ENCODE results near the gene UXS1.

UXS1 gene

GRCh38 chr2:106070181-106070580 lies 123.9 kb downstream of the UXS1 start:
- no peak for DNase-seq

DNA sequence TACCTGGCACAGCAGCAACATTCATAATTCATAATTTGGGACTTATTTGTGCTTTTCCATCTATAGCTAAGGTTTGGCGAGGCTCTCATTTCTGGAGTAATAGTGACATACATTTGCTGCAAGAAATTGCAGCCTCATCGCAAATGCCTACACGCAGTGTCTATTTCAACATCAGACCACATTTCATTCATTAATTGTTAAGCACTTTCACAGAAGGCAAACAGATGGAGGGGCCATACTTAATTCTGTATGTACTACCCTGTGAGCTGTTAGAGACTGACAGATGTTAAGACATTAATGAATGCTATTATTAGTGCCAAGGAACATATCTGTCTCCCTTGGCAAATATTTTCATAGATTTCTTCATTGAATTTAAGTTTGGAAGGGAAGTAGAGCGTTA lies 125.7 kb downstream of the UXS1 start:
- no peak for DNase-seq

GRCh38 chr2:106065983-106066820 lies 127.9 kb downstream of the UXS1 start:
- no peak for DNase-seq

- no peak for DNase-seq
Measured at GRCh38 chr2:106065268-106065982, 128.7 kb downstream of the UXS1 start.

- DNase-seq: no peak
Measured at GRCh38 chr2:106063181-106063580, 130.9 kb downstream of the UXS1 start.

DNA sequence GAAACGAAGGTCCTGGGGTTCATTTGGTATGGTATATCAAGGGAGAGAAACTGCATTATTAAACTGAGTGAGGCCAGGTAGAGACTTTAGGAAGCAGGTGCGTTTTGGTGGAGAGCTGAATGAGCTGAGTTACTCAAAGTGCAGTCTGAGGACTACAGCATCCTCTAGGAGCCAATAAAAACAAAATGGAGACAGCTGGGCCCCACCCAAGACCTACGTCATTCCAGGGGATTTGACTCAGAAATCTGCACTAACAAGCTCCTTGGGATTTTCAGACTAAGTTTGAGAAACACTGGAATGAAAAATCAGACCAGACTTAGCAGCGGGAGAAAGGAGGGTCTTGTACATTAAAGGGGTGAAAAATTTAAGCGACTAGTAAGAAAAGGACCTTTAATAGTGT lies 131.5 kb downstream of the UXS1 start:
- no peak for DNase-seq

- no peak for DNase-seq
Measured at GRCh38 chr2:106061611-106062349, 132.3 kb downstream of the UXS1 start.

DNA sequence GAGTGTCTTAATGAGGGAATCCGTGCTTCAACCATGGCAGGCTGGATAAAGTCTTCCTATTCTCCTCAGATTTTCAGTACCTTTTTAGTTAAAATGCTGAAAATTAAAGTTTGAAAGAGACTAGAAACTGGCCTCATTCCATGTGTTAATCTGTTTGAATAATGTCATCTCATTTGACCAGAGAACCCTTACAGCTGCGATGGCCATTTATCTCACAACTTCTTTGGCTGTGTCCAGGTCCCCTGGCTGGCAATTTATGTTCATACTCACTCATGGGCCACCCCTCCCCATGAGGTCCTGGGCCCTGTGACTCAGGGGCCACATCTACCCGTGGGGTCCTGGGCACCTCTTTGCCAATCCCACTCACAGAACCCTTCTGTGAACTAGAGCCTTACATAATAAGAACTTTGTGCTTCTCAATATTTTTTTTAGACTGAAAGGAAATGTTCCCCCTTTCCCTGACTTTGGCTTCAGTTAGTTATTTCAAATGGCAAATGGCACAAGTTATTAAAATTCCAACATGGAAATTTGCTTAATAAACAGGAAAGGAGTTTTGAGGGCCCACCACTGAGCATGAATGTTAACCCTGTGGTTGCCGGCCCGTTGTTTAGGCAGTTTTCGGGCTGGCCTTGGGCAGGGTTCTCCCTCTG lies 134.6 kb downstream of the UXS1 start:
- no peak for DNase-seq

DNA sequence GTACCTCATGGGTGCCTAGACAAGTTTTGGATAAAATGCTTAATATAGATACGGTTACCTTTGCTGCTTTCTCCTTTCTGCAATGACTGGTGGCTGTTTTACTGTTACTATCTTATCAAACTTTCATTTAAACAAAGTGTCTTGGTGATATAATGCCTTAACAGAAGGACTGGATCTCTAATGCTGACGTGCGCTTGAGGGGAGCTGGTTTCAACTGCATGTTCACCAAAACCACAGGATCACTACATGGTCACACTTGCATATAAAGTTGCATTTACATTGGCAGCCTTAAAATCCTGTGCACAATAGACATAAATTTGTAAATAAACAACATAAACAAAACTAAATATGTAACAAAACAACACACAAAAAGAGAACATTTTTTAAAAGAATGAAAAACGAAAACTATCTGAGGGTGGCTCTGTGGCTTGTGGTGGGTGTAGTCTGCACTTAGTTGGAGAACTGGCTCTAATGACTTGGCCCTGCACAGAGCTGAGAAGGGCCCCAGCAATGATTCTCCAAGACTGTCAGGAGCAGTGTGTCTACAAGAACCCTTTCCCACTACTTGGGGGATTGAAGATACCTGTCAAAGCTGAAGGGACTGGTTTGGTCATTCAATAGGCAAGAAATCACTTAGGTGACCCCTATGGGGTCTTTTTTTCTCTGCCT lies 135.5 kb downstream of the UXS1 start:
- no peak for DNase-seq

DNA sequence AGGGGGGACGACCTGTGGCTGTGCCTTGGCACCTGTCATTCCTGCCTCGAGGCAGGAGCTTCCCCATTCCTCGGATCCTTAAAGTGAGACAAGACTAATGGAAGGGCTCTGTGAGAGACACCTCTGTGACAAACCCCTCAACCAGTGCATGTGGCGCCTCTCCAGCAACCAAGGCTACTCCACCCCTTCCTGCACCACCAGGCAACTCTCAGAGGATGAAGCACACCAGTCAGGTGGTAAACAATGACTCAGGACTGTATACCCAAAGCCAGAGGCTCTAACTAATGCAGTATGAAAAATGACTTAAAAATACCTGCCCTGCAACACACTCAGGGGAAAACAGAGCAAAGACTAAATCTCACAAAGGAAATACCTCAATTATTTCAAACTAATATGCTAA lies 136.9 kb downstream of the UXS1 start:
- no peak for DNase-seq

- no peak for DNase-seq
Measured at GRCh38 chr2:106054880-106055655, 139.0 kb downstream of the UXS1 start.

GRCh38 chr2:106054321-106054720 lies 139.8 kb downstream of the UXS1 start:
- DNase-seq: no peak

GRCh38 chr2:106053581-106053980 lies 140.5 kb downstream of the UXS1 start:
- DNase-seq: no peak

DNA sequence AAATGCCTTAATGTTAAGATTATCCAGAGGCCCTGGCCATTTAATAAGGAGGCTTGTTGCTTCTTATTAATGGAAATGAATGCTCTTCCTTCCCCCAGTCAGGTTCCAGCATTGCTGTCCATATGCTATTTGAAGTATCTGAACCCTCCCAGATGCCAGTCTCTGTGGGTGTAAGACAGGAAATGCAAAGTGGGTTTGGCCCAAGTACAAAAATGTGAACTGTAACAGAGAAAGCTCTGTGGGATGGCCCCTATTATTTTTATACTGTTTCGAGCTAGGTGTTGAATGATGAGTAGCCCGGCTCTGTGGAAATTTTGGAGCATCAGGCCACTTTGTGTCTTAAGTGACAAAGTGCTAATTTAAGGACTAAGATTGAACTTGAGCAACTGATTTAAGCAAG lies 141.0 kb downstream of the UXS1 start:
- no peak for DNase-seq

- DNase-seq: no peak
Measured at GRCh38 chr2:106044859-106045258, 149.2 kb downstream of the UXS1 start.

GRCh38 chr2:106044021-106044420 lies 150.1 kb downstream of the UXS1 start:
- DNase-seq: no peak
